ENCODE results near the gene LETMD1.

Gene LETMD1

DNA sequence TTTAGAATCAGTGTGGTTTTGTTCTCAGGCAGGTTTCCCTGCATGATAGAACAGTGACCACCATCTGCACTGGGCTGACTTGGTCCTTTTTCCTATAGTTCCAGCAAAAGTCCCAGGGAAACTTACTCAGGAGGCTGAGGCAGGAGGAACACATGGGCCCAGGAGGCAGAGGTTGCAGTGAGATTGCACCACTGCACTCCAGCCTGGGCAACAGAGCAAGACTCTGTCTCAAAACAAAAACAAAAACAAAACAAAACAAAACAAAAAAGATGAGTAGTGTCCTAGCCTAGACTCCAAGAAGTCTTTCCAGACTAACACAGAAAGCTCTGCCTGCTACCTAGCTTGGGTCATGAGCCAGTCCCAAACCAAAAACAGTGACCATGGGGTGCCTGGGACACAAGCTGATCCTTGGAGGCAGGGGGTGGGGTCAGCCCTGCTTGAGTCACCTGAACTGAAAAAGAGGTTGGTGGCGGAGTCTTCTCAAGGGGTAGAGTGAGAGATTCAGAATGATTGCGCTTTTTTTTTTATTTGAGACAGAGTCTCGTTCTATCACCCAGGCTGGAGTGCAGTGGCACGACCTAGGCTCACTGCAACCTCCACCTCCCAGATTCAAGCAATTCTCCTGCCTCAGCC is 14.6 kb upstream of the LETMD1 start:
- no peak for TF ChIP-seq CTCF (IDR thresholded peaks at IDR 0.05; ENCODE audit: control insufficient read depth, insufficient read depth, low read depth, low read length, missing control alignments)
- no peak overlapping the region for H3K4me3 ChIP-seq (ENCODE audit: control insufficient read depth, low read depth, low read length)
- DNase-seq (ENCODE audit: low read depth): no peak

- no peak overlapping the region for H3K4me3 ChIP-seq (ENCODE audit: control insufficient read depth, low read depth, low read length)
- no peak for DNase-seq (ENCODE audit: low read depth)
- no peak for TF ChIP-seq CTCF (IDR thresholded peaks at IDR 0.05; ENCODE audit: control insufficient read depth, insufficient read depth, low read depth, low read length, missing control alignments)
These were observed 11.8 kb upstream of the LETMD1 start for GRCh38 chr12:51036279-51036678.

GRCh38 chr12:51048661-51049251 is 629 bp downstream of the LETMD1 start:
- no peak for TF ChIP-seq CTCF (IDR thresholded peaks at IDR 0.05; ENCODE audit: control insufficient read depth, insufficient read depth, low read depth, low read length, missing control alignments)
- H3K4me3 ChIP-seq (ENCODE audit: control insufficient read depth, low read depth, low read length): peak overlapping the region; percentile 82
- no peak for DNase-seq (ENCODE audit: low read depth)

DNA sequence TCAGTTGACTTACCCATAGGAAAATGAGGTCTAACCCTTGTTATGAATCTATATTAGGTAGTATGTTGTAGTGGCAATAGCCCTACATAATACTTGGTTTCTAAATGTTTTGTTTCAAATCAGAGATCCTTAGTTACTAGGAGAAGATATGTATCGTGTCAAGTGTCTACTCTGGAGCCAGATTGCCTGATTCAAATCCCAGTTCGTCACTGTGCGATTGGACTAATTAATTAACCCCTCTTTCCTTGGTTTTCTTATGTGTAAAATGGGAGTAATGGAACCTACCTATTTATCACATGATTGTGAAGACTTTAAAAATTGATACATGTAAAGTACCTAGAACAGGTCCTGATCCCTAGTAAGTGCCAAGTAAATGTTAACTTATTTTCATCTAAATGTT is 1.4 kb downstream of the LETMD1 start:
- DNase-seq (ENCODE audit: low read depth): no peak
- H3K4me3 ChIP-seq (ENCODE audit: control insufficient read depth, low read depth, low read length): no peak overlapping the region
- TF ChIP-seq CTCF (IDR thresholded peaks at IDR 0.05; ENCODE audit: control insufficient read depth, insufficient read depth, low read depth, low read length, missing control alignments): no peak

DNA sequence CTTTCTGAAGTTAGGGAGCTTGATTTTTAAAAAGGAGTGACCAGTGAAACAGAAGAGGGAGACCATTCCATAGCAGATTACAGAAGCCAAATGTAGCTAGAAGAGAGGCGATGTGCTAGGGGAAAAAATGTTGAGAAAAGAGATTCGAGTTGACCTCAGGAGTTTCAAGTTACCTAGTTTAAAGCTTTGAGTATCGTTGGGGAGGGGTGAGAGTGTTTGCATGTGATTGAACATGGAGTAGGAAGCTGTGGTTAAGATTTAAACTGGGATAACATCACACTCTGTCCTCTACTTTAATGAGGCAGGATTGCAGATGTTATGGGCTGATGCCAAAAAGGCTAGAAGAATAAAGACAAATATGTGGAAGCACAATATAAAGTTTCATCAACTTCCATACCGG is 3.7 kb downstream of the LETMD1 start:
- no peak for TF ChIP-seq CTCF (IDR thresholded peaks at IDR 0.05; ENCODE audit: control insufficient read depth, insufficient read depth, low read depth, low read length, missing control alignments)
- no peak overlapping the region for H3K4me3 ChIP-seq (ENCODE audit: control insufficient read depth, low read depth, low read length)
- DNase-seq (ENCODE audit: low read depth): no peak

GRCh38 chr12:51055060-51055459 is 6.9 kb downstream of the LETMD1 start:
- no peak overlapping the region for H3K4me3 ChIP-seq (ENCODE audit: control insufficient read depth, low read depth, low read length)
- TF ChIP-seq CTCF (IDR thresholded peaks at IDR 0.05; ENCODE audit: control insufficient read depth, insufficient read depth, low read depth, low read length, missing control alignments): no peak
- DNase-seq (ENCODE audit: low read depth): no peak

Data from AG09309 (cell line).